Left colon (tissue), 2 donors: ENCODE results near the gene NCOA4. TPM values are rescaled to one million over a fixed set of nuclear protein-coding genes. Genes with fewer than 3 reads are reported as not detected.
"Not testable (repeated sequence)": the region's sequence is repeated elsewhere in the genome, so short reads cannot be mapped to it uniquely, and the experiment has no call there.

Experiments
- ATAC-seq: fragments of 200-7000 bp; cut with Tn5 transposase; one replicate; pipeline ENCODE4 v1.9.1; 2020; ENCODE audit warnings: mild to moderate bottlenecking, moderate library complexity
- DNase-seq, 2 donors: peaks; one replicate each; pipeline ENCODE4 v3.0.0-alpha.2; 2020
- intact Hi-C, 2 donors: fragments of 100-400 bp; cut with DNase I in 1 of 2; cut with micrococcal nuclease in 1 of 2; formaldehyde crosslinking; loops; one replicate each; pipeline versions ENCODE4 v1.11.2 to v1.14.0; 2022; cut with DNase I, micrococcal nuclease
- total RNA-seq, 2 donors: library from RNA; stranded (reverse); fragmentation: NEBNext Ultra II Directional; extraction: Animal tissue kit (Norgen Biotek cat#: 25700); gene quantifications; one replicate each; pipeline ENCODE4 v1.2.1, GENCODE V29; 2021
- donor health status: DM: no; HTN: no; CAD: no.
- donor health status: DM: yes; HTN: yes; CAD: no.

The NCOA4 gene
- total RNA-seq, 2 donors from 2014 or later = 172 to 204 TPM

- intact Hi-C loops, ATAC-seq, DNase-seq: not testable (repeated sequence)
These were observed 73.8 kb downstream of the NCOA4 start for GRCh38 chr10:45956634-45957033.

Other genes starting within 250 kb of the NCOA4 start
- 10 to 100 TPM; 11.8 to 15.7 TPM for gene AGAP4, start 183.1 kb downstream of the NCOA4 start, total RNA-seq
- 10 to 100 TPM; 37.4 to 50.3 TPM for gene TIMM23, start 58.1 kb downstream of the NCOA4 start, total RNA-seq
- not detected for gene MSMB, start 15.6 kb upstream of the NCOA4 start, total RNA-seq